NCI-H2081 treated with DMSO at 0.1 percent for 48 hours (cell line): ENCODE measurements around the gene RUFY1.
"Not testable (repeated sequence)": the region's sequence is repeated elsewhere in the genome, so short reads cannot be mapped to it uniquely, and the experiment has no call there.

Experiments
- DNase-seq: peaks from one replicate; lab custom pipeline; 2025; lab: John Stamatoyannopoulos, UW

Gene RUFY1

GRCh38 chr5:179550511-179551342 lies at the start of gene RUFY1:
TSS of gene RUFY1 (plus strand) at chr5:179550554. CDS start at chr5:179550570, 16 bp downstream.
- no peak for DNase-seq

- DNase-seq: not testable (repeated sequence)
Observed at GRCh38 chr5:179501997-179502396, 48.4 kb upstream of the RUFY1 start.

DNA sequence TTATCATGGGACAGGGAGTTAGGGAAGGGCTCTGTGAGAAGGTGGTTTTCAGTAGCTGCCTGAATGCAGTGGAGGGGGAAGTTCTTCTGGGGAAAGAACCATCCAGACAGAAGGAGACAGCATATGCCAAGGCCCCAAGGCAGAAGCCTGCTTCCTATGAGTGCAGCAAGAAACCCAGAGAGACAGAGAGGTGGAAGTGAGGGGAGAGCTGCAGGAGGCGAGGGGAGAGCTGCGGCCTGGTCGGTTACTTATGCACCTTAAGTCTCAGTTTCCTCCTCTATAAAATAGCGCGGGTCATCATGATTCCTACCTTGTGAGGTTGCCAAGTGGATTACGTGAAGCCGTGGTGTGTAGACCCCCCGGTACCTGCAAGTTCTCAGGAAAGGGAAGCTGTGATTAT lies 47.9 kb upstream of the RUFY1 start:
- DNase-seq: not testable (repeated sequence)

- no peak for DNase-seq
Observed at GRCh38 chr5:179504191-179504590, 46.2 kb upstream of the RUFY1 start.

- no peak for DNase-seq
Observed at GRCh38 chr5:179504600-179505396, 45.6 kb upstream of the RUFY1 start.

DNA sequence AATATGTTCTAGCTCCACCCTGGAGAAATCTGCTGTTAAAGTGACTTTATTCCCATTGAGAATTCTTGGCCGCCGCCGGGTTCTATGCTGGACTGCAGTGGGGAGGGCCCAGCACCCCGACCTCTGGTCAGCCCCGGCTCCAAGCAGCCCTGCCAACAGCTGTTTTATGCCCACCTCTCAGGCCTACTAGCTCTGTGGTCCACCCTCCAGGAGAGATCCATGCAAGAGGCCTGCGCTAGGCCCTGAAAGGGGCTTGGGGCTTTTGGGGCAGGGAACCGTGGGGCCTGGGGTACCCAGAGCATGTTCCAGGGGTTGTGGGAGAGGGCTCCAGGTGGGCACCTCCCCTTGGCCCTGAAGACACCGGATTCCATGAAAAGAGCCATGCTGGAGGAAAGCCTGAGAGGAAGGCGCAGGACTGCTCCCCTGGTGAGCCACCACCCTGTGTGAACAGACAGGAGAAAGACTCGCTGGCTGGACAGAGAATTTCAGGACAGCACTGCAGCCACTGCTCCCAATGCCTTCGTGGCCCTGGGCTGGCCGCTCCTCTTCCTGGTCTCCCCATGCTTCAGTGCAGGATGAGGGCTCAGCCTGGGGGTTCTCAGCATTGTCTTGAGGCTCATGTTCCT lies 44.6 kb upstream of the RUFY1 start:
- DNase-seq: no peak

GRCh38 chr5:179509239-179509638 lies 41.1 kb upstream of the RUFY1 start:
- DNase-seq: no peak

GRCh38 chr5:179509845-179510244 lies 40.5 kb upstream of the RUFY1 start:
- no peak for DNase-seq

DNA sequence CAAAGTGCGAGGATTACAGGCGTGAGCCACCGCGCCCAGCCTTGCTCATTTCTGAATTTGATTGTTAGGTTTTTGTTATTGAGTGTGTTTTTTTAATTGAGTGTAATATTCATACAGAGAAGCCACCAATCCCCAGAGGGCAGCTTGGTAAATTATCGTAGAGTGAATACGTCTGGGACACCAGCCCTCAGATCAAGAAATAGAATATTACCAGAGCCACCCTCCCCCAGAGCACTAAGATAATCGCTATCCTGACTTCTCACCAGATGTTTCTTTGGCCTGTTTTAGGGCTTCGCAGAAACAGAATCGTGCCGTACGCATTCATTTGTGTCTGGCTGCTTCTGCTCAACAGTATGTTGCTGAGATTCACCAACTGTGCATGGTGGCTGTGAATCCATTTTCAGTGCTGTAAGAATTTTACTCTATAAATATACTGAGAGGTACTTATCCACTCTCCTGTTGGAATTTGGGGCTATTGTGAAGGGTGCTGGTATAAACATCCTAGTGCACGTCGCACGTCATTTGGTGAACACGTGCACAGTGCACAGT lies 37.8 kb upstream of the RUFY1 start:
- DNase-seq: no peak

- DNase-seq: not testable (repeated sequence)
Observed at GRCh38 chr5:179515501-179515900, 34.9 kb upstream of the RUFY1 start.

- no peak for DNase-seq
Observed at GRCh38 chr5:179516221-179516620, 34.1 kb upstream of the RUFY1 start.

DNA sequence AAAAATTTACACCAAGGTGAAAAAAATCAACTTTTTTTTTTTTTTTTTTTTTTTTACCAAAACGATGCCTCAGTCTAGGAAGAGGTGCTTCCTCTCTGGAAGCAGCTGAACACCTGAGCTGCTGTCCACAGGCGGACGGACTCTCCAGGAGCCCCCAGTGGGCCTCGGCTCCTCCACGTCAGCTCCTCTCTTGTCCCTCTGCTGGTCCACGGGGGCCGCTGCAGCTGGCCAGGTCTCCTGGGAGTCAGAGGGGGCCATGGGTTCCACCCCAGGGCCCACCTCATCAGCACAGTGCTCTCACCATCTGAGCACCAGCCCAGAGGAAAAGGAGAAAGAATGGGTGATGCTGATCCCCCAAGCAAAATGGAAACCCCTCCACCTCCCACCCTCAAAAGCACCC lies 32.6 kb upstream of the RUFY1 start:
- not testable (repeated sequence) for DNase-seq

DNA sequence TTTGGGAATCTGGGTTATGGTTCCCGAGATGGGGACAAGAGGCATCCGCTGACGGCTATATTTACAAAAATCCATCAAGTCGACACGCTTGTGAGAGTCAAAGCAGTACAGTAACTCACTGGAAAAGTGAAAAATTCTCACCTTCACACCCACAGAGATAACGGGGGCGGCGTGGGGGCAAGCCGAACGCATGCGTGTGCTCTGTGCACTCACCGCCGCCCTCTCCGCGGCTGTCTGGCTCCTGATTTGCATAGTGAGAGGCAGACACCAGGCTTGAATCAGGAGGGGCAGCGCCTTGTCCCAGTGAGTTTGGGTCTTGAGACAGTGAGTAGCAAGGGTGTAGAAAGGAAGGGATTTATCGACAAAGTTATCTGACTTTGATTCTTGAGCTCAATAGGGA lies 32.0 kb upstream of the RUFY1 start:
- DNase-seq: not testable (repeated sequence)

DNA sequence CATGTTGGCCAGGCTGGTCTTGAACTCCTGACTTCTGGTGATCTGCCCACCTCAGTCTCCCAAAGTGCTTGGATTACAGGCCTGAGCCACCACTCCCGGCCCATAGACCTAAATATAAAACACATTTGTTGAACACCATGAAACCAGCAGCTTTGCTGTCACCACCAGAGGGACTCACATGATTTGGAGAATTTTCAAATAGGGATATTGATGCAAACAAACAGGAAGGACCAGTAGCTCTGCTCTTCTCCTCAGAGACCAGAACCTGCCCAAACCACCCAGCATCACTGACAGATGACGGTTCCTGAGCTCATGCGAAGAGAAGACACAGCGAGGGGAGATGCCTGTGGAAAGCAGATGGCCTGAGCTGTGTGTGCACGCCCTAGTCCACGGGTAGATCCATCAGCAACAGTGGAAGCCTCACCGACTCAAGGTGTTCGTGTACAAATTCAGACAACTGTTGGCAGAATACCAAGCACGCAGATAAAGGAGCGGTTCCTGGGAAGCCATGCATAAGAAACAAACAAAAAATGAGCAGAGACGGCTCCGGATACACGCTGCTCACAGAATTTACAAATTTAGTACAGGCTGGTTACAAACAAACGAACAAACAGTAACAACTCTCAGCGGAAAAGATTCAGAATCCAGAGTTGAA lies 30.8 kb upstream of the RUFY1 start:
- not testable (repeated sequence) for DNase-seq

- not testable (repeated sequence) for DNase-seq
Observed at GRCh38 chr5:179522107-179522506, 28.2 kb upstream of the RUFY1 start.

DNA sequence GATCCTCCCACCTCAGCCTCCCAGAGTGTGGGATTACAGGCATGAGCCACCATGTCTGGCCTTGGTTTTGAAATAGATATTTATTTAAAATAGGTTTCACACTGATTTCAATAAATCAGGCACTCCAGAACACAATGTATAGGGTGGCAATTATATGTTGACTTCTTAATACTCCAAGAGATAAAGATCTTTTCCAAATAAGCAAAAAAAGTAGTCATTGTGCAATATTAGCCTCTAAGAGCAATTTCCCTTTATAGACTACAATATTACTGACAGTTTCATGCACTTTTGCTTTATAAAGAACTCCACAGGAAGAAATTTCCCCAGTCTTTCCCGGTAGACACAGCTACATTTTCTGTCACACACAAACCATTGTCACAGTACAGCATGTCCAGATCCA lies 23.4 kb upstream of the RUFY1 start:
- no peak for DNase-seq

DNA sequence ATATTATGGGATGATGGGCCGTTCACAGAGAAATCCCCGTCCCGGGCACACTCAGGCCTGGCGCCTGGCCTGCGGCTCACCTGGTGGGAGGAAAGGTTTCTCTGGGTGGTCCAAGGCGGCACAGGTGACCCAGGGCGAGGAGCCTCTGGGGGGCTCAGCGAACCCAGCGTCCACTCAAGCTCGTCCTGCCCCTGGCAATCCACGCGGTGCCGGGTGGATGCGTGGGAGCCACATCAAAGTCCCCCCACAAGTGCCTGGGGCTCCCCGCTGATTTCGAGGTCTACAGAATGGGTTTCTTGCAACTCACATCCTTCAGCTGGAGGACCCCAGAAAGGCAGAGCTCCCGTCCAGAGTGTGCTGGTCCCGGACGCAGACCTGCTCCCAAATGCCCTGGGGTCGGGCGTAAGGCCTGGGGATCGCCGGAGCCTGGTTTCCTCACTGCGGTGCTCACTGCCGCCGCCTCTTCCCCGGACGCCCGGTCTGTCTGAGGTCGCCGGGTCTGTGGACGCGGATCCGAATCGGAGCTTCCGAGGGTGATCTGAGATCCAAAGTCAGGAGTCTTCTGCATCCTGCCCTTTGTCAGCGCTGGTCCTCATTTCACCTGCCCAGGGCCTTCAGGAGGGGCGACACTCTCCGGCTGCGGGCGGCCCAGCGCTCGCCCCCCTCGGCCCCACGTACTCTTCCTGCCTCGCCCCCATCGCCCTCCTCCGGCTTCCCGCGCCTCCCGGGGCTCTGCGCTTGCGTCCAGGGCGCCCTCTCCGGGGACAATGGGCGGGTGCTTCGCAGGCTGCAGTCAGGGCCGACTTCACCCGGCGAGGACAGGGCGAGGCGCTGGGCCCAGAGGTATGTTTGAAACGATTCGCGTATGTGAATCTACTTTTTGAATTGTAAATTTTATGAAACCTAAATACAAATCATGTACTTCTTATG lies 20.0 kb upstream of the RUFY1 start:
- no peak for DNase-seq

- no peak for DNase-seq
Observed at GRCh38 chr5:179533024-179533423, 17.3 kb upstream of the RUFY1 start.

GRCh38 chr5:179533907-179534306 lies 16.4 kb upstream of the RUFY1 start:
- no peak for DNase-seq

DNA sequence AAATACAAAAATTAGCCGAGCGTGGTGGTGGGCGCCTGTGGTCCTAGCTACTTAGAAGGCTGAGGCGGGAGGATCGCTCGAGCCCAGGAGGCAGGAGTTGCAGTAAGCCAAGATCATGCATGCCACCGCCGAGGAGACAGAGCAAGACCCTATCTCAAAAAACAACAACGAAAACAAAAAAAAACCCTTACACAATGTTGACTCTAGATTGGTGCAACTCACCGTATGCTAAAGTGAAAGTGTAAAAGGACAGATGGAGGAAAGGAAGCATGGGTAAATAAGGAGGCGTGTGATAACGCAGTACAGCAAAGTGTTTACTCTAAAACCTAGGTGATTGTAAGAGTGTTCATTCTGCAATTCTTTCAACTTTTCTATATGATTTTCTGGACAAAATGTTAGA lies 15.9 kb upstream of the RUFY1 start:
- DNase-seq: no peak

DNA sequence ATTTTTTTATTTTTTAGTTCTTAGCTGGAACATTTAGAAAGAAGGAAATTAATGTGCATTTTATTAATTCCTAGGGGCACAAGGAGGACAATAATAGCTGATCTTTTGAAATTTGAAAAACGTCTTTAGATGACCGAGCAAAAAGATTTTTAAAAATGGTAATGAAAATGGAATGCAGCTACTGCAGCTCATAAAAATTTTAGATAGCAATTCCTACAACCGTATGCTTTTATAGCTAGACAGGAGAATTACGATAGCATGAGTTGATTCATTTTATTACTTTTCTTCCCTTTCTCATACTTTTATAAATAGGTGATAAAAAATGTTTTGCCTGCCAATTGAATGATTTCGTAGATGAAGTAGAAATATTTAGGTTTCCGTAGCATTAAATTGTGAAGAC lies 13.7 kb upstream of the RUFY1 start:
- DNase-seq: no peak
